ENCODE results near the gene ACER2.

The ACER2 gene

GRCh38 chr9:19490269-19490668 is 81.5 kb downstream of the ACER2 start:
- DNase-seq: no peak

- DNase-seq: no peak
These were observed 82.0 kb downstream of the ACER2 start for GRCh38 chr9:19490828-19491227.

GRCh38 chr9:19492775-19493173 is 84.0 kb downstream of the ACER2 start:
- no peak for DNase-seq

- DNase-seq: peak; percentile 63
These were observed 84.5 kb downstream of the ACER2 start for GRCh38 chr9:19493174-19493811.

GRCh38 chr9:19493876-19494275 is 85.1 kb downstream of the ACER2 start:
- no peak for DNase-seq

GRCh38 chr9:19495186-19496028 is 86.6 kb downstream of the ACER2 start:
- DNase-seq: no peak

- DNase-seq: no peak
These were observed 87.7 kb downstream of the ACER2 start for GRCh38 chr9:19496321-19497050.

- DNase-seq: no peak
These were observed 88.5 kb downstream of the ACER2 start for GRCh38 chr9:19497276-19497675.

GRCh38 chr9:19498015-19498414 is 89.2 kb downstream of the ACER2 start:
- DNase-seq: no peak
